ENCODE measurements around the gene PDZD11. TPM values are rescaled to one million over a fixed set of nuclear protein-coding genes. Genes with fewer than 3 reads are reported as not detected.

PDZD11 gene
- total RNA-seq (10 to 100 TPM; 35.2 to 45.5 (median 38.0) TPM), polyA plus RNA-seq (10 to 100 TPM; 46.0 to 47.6 TPM)
- long read RNA-seq, donor 1, transcript PDZD11-201 (7 exons, 1,043 nt): major isoform, 24 of 31 reads
- long read RNA-seq, donor 1, partial matches to known transcripts: 3 of 31 reads
- long read RNA-seq, donor 1, other reads (novel, unspliced or antisense): 2 of 31 reads
- long read RNA-seq, donor 2, transcript PDZD11-201 (7 exons, 1,043 nt): major isoform, 17 of 22 reads
- long read RNA-seq, donor 2, partial matches to known transcripts: 2 of 22 reads
- long read RNA-seq, donor 2, other reads (novel, unspliced or antisense): 1 of 22 reads
- long read RNA-seq, donor 3, transcript PDZD11-201 (7 exons, 1,043 nt): major isoform, 13 of 15 reads
- long read RNA-seq, donor 3, partial matches to known transcripts: 2 of 15 reads
- long read RNA-seq, donor 3, other reads (novel, unspliced or antisense): 0 of 15 reads

- Histone ChIP-seq H3K4me1 (peaks cover 0 to 10% (median 7%) of the 10 kb centered on the region in 9 donors), H3K9me3 (no peaks in the 10 kb centered on the region), H3K36me3 (peaks cover 0 to 30% (median 0%) of the 10 kb centered on the region in 9 donors), H3K27ac (peak within 1 kb of the TSS in 8 of 10 donors; percentile 63 to 85 (median 70)), H3K27me3 (peaks cover 0 to 30% (median 0%) of the 10 kb centered on the region in 7 donors), H3K4me3 (peak within 1 kb of the TSS; percentile 28 to 68 (median 59))
- 0 to 1% methylated on average over 47 to 62 of the region's 62 CpGs for WGBS, 2 donors
- intact Hi-C loops (cut with DNase I): no loop called here
- ATAC-seq (peak; percentile 99 to 100 (median 100)), DNase-seq (peak; percentile 79 to 82)
- TF ChIP-seq CTCF (IDR thresholded peaks at IDR 0.05): no peak
These were observed at the start of gene PDZD11, which contains the start of gene KIF4A for GRCh38 chrX:70289793-70290770. Gene PDZD11, minus strand, starts transcription at chrX:70289927. Its CDS starts 586 bp downstream, at chrX:70289341. Gene KIF4A, plus strand, starts transcription at chrX:70290104. Its CDS starts 355 bp downstream, at chrX:70290459.

GRCh38 chrX:70338290-70338689 lies 48.6 kb upstream of the PDZD11 start:
- peaks cover 0 to 31% (median 0%) of the 10 kb centered on the region in 7 donors for H3K27me3 ChIP-seq
- DNase-seq (no peak), ATAC-seq (no peak)
- intact Hi-C loops (cut with DNase I): no loop called here
- H3K4me1 ChIP-seq: no peaks in the 10 kb centered on the region
- TF ChIP-seq CTCF (IDR thresholded peaks at IDR 0.05): no peak
- no peaks in the 10 kb centered on the region for H3K36me3 ChIP-seq
- H3K4me3 ChIP-seq: no peak overlapping the region
- no peaks in the 10 kb centered on the region for H3K9me3 ChIP-seq
- WGBS, 2 donors: 96 to 98% methylated on average over 4 of the region's 4 CpGs
- no peak overlapping the region for H3K27ac ChIP-seq

GRCh38 chrX:70336767-70337166 lies 47.0 kb upstream of the PDZD11 start:
- intact Hi-C loops (cut with DNase I): no loop called here
- no peaks in the 10 kb centered on the region for H3K4me1 ChIP-seq
- no peak for ATAC-seq

More at GRCh38 chrX:70336767-70337166, 47.0 kb upstream of the PDZD11 start:
- Histone ChIP-seq H3K36me3 (no peaks in the 10 kb centered on the region), H3K9me3 (no peaks in the 10 kb centered on the region), H3K27ac (no peak overlapping the region), H3K4me3 (no peak overlapping the region), H3K27me3 (peaks cover 0 to 28% (median 0%) of the 10 kb centered on the region in 7 donors)
- DNase-seq: no peak
- no peak for TF ChIP-seq CTCF (IDR thresholded peaks at IDR 0.05)

All from heart right ventricle (tissue), 16 donors.